Stimulated activated CD8-positive, alpha-beta memory T cell treated with anti-CD3 and anti-CD28 coated beads, Interleukin-12 subunit alpha, Interleukin-12 subunit beta, amount 100 ng/mL, for 24 hours (primary cell): Measurements from ENCODE around the gene KLK10.

Source experiments
- DNase-seq: peaks from one replicate; pipeline ENCODE4 v3.0.0-alpha.2; 2020; ENCODE audit errors: extremely low read depth

The KLK10 gene

DNA sequence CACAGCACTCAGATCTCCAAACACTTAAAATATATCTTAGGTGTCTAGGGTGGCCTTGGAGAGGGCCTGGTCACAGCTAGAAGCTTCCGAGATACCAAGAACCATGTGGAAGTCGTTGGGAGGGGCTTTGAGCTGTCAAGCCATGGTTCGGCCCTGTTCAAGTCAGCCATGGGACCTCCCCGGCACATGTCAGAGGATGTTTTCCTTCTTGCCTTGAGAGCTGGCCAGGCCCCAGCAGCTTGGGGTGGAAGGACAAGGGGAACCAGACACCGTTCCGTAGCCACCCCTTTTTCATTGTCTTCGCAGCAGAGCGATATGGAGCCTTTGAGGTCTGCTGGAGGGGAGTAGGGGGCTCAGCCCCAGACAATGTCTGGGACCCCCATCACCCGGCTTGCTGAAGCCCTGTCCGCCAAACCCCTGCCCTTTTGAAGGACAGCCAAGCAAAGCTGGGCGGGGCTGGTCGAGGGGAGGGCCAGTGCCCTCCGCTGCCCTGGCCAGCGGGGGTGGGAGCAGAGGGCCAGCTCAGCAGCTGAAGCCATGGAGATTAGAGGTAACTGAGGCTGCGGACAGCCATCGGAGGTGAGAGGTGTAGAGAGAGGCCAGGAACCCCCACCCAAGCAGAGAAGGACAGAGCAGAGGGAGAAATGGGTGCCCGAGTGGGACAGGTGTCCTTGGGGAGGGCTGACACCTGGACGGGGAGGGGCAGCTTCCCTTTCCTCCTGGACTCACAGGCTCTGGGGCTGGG, 6.5 kb upstream of the KLK10 start:
- no peak for DNase-seq

DNA sequence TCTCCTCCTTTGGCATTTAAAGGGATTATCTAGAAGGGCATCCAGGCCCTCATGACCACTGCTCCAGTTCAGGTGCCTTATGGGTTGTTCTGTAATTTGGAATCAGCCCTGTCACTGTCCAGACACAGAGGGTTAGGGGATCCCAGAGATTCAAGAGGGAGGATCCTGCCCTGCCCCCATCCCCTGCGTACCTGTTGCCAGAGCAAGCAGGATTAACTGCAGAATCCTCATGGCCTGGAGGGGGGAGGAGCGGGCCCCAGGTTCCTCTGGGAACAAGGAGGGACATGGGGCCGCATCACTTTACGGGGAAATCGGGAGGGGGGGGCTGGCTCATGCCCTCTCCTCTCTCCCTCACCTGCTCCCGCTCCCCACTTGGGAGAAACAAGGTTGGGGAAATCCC, 5.9 kb upstream of the KLK10 start:
- no peak for DNase-seq

DNA sequence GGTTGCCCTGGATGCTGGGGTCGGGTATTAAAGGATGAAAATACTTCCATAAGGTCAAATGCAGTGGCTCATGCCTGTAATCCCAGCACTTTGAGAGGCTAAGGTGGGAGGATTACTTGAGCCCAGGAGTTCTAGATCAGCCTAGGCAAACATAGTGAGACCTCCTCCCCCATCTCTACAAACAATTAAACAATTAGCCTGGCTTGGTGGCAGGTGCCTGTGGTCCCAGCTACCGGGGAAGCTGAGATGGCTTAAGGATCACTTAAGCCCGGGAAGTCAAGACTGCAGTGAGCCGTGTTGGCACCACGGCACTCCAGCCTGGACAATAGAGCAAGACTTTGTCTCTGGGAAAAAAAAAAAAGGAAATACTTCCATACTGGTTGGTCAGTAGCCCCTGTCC, 5.4 kb upstream of the KLK10 start:
- DNase-seq: no peak

DNA sequence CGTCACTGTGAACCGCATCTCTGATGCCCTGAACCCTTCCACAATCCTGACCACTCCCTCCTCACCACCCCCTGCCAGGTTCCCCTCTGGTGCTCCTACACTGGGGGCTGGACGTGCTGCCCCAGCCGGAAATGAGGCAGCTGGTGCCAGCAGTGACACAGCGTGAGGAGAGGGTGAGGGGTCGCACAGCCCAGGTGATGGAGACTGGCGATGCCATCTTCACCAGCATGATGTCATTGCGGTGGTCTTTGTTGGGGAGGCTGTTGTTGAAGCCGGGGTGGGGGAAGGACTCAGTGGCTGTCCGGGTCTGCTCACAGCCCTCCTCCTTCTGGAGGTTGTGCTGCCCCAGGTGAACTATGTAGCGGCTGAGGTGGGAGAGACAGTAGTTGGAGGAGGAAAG, 4.4 kb upstream of the KLK10 start:
- no peak for DNase-seq

DNA sequence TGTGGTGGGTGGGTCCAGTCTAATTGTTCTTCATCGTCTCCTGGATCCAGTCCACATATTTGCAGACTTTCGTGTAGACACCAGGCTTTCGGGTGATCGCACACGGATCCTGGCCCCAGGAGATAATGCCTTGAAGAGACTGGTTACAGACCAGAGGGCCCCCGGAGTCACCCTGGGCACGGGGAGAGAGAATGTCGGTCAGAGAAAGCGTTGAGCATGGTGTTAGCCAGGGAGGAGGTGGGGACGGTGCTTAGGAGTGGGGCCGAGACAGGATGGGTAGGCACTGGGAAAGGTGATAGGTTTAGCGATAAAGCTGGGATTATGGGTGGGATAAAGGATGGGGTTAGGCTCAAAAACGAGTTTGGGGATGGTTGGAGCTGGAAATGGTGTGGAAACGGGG, 3.0 kb upstream of the KLK10 start:
- no peak for DNase-seq

DNA sequence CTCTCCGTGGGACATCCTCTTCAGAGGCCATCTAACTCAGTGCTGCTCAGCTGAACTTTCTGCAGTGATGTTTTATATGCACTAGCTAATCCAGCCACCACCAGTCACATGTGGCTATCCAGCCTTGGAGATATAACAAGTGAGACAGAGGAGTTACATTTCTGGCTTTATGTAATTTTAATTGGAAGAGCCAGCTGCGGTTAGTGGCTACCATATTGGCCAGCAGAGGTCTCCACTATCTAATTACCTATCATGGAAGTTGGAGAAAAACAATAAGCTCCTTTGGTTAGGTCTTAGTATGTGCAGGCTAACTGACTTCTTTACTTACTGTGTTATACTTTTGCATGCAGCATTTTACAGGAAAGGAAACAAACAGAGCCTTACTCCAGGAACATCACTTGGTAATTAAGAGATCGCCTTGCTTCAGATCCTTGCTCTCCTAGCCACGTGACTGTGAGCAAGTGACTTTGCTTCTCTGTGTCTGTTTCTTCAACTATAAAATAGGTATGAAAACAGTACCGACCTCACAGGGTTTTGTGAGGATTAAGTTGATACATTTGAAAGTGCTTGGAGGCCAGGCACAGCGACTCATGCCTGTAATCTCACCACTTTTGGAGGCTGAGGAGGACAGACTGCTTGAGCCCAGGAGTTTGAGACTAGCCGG, 1.6 kb upstream of the KLK10 start:
- DNase-seq: no peak

DNA sequence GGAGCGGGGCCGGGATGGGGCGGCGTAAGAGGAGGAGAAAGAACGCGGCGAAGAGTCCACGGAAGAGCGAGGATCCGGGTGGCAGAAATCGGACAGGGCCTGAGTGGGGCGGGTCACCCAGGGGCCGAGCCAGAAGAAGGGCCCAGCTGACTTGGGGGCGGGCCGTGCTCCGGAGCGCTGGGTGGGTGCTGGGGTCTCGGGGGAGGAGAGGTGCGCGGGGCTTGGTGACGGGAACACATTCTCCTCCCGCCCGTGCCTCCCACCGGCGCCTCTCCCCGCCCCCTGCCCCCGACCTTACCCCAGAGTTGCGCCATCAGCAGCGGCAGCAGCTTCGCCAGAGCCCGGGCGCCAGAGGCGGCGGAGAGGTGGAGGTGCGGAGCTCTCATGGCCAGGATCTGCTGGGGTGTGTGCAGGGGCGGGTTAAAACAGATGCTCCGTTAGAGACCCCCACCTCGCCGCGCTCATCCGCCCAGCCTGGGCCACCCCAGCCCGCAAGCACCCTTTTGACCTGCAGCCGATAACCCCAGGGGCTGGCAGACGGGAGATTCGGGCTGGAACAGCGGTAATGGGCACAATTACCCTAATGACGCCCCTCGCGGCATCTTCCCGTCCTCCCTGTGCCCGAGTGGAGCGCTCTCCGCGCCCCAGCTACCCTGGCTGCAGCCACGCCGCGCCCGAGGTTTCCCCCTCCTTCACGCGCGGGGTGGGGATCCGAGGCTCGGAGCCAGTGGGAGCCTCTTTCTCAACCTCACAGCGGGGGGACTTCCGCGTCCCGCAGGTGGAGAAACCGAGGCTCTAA, 565 bp downstream of the KLK10 start:
- no peak for DNase-seq

DNA sequence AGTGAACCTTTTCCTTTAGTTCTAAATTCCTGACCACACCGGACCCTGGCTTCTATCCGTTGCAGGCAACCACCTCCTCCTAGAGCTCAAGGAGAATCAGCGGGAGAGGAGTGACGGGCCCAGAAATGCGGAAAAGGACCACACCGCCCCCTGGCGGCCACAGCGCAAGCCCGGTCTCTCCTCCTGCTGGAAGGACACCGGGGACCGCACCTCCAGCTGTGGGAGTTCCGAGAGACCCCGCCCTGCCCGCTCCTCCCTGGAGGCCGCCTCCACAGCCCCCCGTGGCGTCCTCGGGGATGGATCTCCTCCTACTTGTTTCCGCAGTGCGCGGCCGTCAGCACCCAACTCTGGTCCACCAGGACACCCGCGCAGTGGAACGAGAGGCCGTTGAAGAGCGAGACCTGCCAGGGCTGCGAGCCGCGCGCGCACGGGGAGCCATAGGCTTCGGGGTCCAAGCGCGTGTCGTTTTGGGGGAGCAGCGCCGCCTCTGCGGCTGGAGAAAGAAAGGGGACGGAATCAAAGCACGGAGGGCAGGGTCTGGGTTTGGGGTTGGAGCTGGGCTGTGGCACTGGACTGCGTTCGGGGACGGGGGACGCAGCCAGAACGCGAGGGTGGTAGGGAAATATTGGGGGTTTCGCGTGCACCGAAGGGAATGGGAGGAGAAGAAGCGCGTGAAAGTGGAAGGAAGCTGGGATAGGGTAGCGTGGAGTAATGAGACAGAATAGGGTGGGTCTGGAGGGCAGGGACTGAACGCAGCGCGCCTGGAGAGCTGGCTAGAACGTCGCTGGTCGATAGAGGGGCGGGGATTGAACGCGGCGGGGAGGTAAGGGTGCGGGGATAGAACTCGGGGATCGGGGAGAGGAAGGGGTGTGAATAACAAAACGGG, 2.5 kb downstream of the KLK10 start:
- DNase-seq: peak; percentile 42

DNA sequence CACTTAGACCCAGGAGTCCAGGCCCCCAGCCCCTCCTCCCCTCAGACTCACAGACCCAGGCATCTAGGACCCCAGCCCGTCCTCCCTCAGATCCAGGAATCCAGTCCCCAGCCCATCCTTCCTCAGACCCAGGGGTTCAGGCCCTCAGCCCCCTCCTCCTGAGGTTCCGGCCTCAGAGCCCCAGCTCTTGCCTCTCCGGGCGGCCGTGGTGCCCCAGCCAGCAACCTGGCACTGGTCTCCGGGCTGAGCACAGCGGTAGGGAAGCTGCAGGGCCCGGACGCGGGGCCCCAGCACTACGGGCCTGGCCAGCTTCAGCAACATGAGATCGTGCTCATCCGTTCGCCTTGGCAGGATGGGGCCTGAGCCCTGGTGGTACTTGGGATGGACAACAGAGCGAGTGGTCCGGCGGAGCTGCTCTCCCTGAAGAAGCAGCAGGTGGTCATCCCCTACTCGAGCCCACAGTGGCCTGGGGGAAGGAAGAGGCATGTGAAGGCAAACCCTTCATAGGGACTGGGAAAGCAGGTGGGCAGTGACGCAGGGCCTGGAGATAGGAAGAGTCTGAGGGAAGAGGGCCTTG, 3.7 kb downstream of the KLK10 start:
- no peak for DNase-seq

DNA sequence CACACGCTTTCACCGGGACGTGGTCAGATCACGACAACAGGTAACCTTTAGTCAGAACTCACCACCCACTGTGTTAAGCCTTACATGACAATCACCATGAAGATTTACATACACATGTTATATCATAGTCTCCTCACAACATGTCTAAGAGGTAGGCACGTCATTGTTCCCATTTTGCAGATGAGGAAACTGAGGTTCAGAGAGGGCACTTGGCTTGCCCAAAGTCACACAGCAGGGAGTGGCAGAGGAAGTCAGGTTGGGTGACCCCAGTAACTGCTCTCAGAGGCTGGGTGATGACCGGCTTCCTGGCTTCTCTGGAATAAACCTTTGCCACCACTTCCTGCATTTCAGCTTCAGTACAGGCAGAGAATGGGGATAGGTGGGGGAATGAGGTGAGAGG, 5.3 kb downstream of the KLK10 start:
- no peak for DNase-seq

DNA sequence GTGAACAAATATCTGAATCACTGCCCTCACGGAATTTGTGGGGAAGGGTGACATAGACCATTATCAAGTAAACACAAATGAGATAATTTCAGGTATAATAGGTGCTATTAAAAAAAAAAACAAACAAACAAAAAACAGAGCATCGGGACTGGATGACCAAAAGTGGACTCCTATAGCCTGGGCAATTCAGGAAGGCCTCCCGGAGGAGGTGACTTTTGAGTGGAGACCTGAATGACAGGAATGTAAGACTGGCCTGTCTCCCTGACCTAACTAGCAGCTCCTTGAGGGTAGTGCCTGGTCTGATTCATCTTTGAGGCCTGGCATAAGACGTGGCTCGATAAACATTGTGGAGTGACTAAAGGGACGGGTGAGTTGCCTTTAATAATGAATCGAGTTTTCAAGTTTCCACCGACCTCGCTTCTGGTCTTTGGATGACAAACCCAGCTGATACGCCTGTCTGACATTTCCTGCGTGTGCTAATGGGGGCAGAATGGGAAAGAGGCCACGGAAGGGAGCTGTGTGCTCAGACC, 6.8 kb downstream of the KLK10 start:
- no peak for DNase-seq

DNA sequence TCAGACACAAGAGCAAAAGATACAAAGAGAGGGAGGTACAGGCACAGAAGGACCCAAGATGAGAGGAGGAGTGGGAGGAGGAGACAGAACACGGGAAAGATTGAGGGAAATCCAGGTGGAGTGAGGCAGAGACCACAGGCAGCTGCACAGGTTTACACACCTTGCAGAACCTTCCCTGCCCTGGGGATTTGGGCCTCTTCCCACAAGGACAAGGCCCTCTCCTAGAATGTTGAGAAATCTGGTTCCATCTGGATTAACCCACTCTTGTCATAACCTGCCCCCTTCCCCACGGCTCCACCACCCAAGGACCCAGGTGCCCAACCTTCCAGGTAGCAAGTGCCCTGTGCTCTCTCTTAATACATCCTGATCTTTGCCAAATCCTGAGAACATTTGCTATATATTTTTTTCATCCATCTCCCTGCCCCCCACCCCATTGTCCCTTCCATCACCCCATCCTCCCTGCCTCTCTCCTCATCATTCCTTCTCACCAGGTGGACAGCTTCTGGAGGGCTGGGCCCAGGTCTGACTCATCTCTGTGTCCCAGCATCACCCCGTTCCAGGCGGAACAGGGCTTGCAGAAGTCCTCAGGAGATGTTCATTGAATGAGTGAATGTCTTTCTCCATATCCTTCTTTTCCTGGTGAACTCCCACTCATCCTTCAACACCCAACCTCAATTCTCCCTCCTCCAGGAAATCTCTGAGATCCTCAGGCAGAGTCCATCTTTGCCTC, 9.3 kb downstream of the KLK10 start:
- no peak for DNase-seq

DNA sequence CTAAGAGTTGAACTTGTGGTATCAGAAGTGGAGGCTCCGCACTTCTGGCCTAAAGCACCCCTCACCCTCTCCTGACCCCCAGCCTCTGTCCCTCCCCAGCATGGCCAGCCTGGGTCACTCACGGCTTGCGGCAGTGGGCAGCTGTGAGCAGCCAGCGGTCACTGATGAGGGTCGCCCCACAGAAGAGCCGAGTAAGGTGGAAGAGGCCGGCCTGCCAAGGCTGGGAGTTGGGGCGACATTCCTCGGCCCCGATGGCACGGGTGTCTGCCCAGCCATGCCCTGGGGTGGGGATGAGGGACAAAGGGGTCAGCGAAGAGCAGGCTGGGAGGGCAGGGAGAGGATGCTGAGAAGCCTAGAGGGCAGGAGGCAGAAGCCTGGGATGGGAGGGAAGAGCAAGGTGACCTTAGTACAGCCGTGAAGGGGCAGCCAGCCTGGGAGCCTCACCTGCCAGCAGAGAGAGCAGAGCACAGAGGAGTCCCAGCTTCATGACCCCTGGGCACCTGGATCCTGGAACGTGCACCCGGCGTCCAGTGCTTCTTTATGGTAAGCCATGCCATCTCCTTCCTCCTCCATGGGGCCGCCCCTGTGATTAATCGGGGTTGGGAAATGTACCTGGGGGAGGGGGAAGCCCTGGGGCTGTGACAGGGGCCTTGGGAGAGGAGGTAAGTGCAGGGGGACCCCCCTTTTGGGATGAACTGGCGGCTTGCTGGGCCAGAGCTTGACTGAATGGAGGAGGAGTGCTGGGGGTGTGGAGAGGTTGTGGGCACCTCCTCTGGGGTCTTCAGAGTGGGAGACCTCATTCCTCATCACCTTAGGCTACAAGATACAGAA, 10.2 kb downstream of the KLK10 start:
- no peak for DNase-seq

DNA sequence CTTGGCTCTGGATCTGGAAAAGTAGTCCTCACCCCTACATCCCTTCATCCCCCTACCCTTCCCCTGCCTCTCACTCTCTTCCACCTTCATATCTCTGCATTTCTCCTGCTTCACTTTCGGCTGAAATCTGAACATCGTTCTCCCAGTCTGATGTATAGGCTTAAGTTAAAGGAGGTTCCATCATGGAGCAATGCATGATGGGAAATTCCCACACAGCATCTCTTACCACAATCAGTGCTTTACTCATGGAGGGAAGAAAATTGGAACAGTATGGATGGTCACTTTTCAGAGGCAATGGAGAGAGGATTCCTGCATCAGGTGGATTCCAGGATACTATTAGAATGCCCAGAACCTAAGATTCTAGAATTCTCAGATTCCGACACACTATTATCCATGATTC, 12.0 kb downstream of the KLK10 start:
- no peak for DNase-seq

DNA sequence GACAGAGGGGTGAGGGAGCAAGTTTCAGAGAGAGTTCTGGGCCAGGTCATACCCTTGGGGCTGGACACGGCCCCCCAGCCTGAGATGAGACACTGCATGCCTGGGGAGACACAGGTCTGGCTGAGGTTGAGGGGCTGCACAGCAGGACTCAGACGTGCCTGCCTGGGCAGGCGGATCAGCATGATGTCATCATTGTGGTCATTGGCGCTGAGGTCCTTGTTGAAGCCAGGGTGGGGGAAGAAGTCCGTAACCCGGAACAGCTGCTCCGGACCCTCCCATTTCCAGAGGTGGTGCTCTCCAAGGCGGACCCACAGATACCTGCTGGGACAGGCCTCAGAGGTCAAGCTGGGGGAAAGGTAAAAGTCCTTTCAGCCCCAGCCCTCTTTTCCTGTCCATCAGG, 13.1 kb downstream of the KLK10 start:
- no peak for DNase-seq

DNA sequence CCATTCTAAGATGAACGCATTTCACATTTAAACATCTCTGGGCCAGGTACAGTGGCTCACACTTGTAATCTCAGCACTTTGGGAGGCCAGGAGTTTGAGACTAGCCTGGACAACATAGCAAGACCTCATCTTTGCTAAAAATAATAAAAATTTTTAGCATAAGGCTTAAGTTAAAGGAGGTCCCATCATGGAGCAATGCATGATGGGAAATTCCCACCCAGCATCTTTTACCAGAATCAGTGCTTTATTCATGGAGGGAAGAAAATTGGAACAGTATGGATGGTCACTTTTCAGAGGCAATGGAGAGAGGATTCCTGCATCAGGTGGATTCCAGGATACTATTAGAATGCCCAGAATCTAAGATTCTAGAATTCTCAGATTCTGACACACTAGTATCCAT, 14.3 kb downstream of the KLK10 start:
- no peak for DNase-seq

DNA sequence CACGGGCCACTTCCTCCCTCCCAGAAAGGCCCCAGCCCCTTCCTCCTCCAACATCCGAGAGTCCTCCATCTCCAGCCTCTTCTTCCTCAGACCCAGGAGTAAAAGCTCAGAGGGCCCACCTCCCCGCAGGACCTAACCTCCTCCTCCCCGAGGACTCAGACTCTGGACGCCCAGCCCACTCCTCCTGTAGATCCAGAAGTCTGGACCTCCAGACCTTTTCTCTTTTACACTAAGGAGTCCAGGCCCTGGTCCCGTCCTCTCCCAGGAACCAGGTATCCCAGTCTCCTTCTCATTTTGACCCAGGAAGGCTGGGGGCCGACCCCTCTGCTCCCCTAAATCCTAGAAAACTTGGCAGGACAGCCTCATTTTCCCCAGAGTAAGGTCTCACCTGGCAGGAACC, 16.2 kb downstream of the KLK10 start:
- DNase-seq: no peak

DNA sequence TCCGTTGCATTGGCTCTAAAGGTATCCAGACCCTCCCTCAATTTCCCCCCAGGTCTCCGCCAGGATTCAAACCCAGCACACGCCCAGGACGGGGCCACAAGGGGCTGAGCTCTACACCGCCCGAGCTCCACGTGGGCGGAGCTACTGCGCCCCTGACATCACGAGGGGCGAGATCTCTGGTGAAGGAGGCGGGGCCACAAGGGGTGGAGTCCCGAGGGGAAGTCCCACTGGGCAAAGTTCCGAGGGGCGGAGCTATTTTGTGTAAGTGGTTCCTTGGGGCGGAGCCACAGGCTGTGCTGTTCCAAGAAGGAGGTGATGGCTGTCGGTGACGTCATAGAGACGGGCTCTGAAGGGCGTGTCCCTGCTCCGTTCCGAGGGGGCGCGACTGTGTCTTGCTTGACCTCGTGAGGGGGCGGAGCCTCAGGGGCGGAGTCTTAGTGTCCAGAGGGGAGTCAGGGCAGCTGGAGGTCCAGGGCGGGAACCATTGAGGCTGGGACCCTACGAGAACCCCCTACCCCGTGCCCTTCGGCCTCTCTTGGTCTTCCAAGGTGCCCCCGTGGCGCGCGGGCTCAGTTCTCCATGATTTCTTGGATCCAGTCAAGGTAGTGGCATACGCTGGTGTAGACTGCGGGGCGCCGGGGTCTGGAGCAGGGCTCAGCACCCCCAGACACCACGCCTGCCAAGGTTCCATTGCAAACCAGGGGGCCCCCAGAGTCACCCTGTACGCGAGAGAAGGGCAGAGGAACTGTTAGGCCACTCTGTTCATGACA, 16.8 kb downstream of the KLK10 start:
- DNase-seq: no peak

DNA sequence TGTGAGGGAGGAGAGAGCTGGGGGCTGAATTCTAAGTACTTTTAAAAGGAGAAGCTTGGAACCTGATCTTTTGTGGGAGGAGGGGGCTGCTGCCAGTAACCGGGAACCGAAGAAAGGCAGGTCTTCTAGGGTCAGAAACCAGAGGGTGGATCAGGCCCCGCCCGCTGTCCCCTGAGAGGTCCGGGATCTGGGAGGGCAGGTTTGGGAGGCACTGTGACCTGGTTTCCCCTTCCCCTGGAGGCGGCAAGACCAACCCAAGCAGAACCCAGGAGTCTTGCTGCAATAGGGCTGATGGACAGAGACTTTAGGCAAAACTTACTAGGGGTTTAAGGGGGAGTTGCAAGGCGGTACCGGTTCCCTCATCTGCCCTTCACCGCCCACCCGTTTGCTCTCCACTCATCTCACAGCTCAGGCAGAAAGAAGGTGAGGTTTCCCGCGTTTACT, 17.4 kb downstream of the KLK10 start:
- no peak for DNase-seq
